ENCODE results near the gene GALNT12. TPM values are rescaled to one million over a fixed set of nuclear protein-coding genes. Genes with fewer than 3 reads are reported as not detected.

GALNT12 gene
- total RNA-seq, 1 experiment from 2014 or later, result 5.6 TPM

- DNase-seq (ENCODE audit: low spot score), result no peak
- in situ Hi-C loops (cut with HindIII; ENCODE audit: low sequenced_read_pairs), result no loop called here
Observed at GRCh38 chr9:98849563-98849962, 42.1 kb downstream of the GALNT12 start.

- DNase-seq (ENCODE audit: low spot score), result no peak
- in situ Hi-C loops (cut with HindIII; ENCODE audit: low sequenced_read_pairs), result no loop called here
Observed at GRCh38 chr9:98850851-98851729, 43.6 kb downstream of the GALNT12 start.

GRCh38 chr9:98851730-98852459 is 44.4 kb downstream of the GALNT12 start:
- no peak for DNase-seq (ENCODE audit: low spot score)
- in situ Hi-C loops (cut with HindIII; ENCODE audit: low sequenced_read_pairs), result no loop called here

GRCh38 chr9:98852460-98852734 is 44.9 kb downstream of the GALNT12 start:
- in situ Hi-C loops (cut with HindIII; ENCODE audit: low sequenced_read_pairs), result no loop called here
- no peak for DNase-seq (ENCODE audit: low spot score)

- DNase-seq (ENCODE audit: low spot score), result no peak
- in situ Hi-C loops (cut with HindIII; ENCODE audit: low sequenced_read_pairs), result no loop called here
Observed at GRCh38 chr9:98852961-98853360, 45.5 kb downstream of the GALNT12 start.

GRCh38 chr9:98854266-98854665 is 46.8 kb downstream of the GALNT12 start:
- in situ Hi-C loops (cut with HindIII; ENCODE audit: low sequenced_read_pairs), result no loop called here
- no peak for DNase-seq (ENCODE audit: low spot score)

- in situ Hi-C loops (cut with HindIII; ENCODE audit: low sequenced_read_pairs), result no loop called here
- no peak for DNase-seq (ENCODE audit: low spot score)
Observed at GRCh38 chr9:98855592-98855991, 48.1 kb downstream of the GALNT12 start.

- DNase-seq (ENCODE audit: low spot score), result no peak
- in situ Hi-C loops (cut with HindIII; ENCODE audit: low sequenced_read_pairs), result no loop called here
Observed at GRCh38 chr9:98856982-98857381, 49.5 kb downstream of the GALNT12 start.

GRCh38 chr9:98859941-98860340 is 52.5 kb downstream of the GALNT12 start:
- in situ Hi-C loops (cut with HindIII; ENCODE audit: low sequenced_read_pairs), result no loop called here
- DNase-seq (ENCODE audit: low spot score), result no peak

- DNase-seq (ENCODE audit: low spot score), result peak; percentile 58
- in situ Hi-C loops (cut with HindIII; ENCODE audit: low sequenced_read_pairs), result no loop called here
Observed at GRCh38 chr9:98860871-98861293, 53.4 kb downstream of the GALNT12 start.

GRCh38 chr9:98861781-98862504 is 54.5 kb downstream of the GALNT12 start:
- in situ Hi-C loops (cut with HindIII; ENCODE audit: low sequenced_read_pairs), result no loop called here
- DNase-seq (ENCODE audit: low spot score), result no peak

- in situ Hi-C loops (cut with HindIII; ENCODE audit: low sequenced_read_pairs), result no loop called here
- DNase-seq (ENCODE audit: low spot score), result no peak
Observed at GRCh38 chr9:98862936-98863335, 55.5 kb downstream of the GALNT12 start.

- DNase-seq (ENCODE audit: low spot score), result no peak
- in situ Hi-C loops (cut with HindIII; ENCODE audit: low sequenced_read_pairs), result no loop called here
Observed at GRCh38 chr9:98864281-98865174, 57.1 kb downstream of the GALNT12 start.

GRCh38 chr9:98865284-98865875 is 57.9 kb downstream of the GALNT12 start:
- in situ Hi-C loops (cut with HindIII; ENCODE audit: low sequenced_read_pairs), result no loop called here
- no peak for DNase-seq (ENCODE audit: low spot score)

GRCh38 chr9:98866435-98867102 is 59.1 kb downstream of the GALNT12 start:
- in situ Hi-C loops (cut with HindIII; ENCODE audit: low sequenced_read_pairs), result no loop called here
- DNase-seq (ENCODE audit: low spot score), result no peak

GRCh38 chr9:98867103-98867428 is 59.6 kb downstream of the GALNT12 start:
- in situ Hi-C loops (cut with HindIII; ENCODE audit: low sequenced_read_pairs), result no loop called here
- DNase-seq (ENCODE audit: low spot score), result no peak

GRCh38 chr9:98867429-98868168 is 60.1 kb downstream of the GALNT12 start:
- in situ Hi-C loops (cut with HindIII; ENCODE audit: low sequenced_read_pairs), result no loop called here

More at GRCh38 chr9:98867429-98868168, 60.1 kb downstream of the GALNT12 start:
- DNase-seq (ENCODE audit: low spot score), result no peak
